Measurements from ENCODE around the gene PLCD3. TPM values are rescaled to one million over a fixed set of nuclear protein-coding genes. Genes with fewer than 3 reads are reported as not detected.

Gene PLCD3
- total RNA-seq, 6 donors from 2014 or later = 24.2 to 65.6 (median 50.6) TPM

GRCh38 chr17:45149037-45149668, 16.8 kb upstream of the PLCD3 start:
- Histone ChIP-seq H3K4me3 (peak overlapping the region; percentile 52 to 79 (median 60)), H3K4me1 (peaks cover 40 to 59% (median 42%) of the 10 kb centered on the region in 4 donors), H3K27ac (peak overlapping the region; percentile 94 to 99 (median 98)), H3K9me3 (no peaks in the 10 kb centered on the region), H3K27me3 (no peaks in the 10 kb centered on the region), H3K36me3 (no peaks in the 10 kb centered on the region)
- TF ChIP-seq, protein P1, sequence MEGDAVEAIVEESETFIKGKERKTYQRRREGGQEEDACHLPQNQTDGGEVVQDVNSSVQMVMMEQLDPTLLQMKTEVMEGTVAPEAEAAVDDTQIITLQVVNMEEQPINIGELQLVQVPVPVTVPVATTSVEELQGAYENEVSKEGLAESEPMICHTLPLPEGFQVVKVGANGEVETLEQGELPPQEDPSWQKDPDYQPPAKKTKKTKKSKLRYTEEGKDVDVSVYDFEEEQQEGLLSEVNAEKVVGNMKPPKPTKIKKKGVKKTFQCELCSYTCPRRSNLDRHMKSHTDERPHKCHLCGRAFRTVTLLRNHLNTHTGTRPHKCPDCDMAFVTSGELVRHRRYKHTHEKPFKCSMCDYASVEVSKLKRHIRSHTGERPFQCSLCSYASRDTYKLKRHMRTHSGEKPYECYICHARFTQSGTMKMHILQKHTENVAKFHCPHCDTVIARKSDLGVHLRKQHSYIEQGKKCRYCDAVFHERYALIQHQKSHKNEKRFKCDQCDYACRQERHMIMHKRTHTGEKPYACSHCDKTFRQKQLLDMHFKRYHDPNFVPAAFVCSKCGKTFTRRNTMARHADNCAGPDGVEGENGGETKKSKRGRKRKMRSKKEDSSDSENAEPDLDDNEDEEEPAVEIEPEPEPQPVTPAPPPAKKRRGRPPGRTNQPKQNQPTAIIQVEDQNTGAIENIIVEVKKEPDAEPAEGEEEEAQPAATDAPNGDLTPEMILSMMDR (IDR thresholded peaks at IDR 0.05) = peak; percentile 75 to 90 (median 80)
- TF ChIP-seq POLR2AphosphoS5 (IDR thresholded peaks at IDR 0.05) (peak; percentile 58 to 65), POLR2A (IDR thresholded peaks at IDR 0.05) (peak in 1 of 4 donors; percentile 47), EP300 (IDR thresholded peaks at IDR 0.05) (no peak)
- 0% methylated on average over 23 to 30 of the region's 32 CpGs for WGBS, 2 donors
- ATAC-seq (ENCODE audit: low FRiP score in 2 of 2) (peak; percentile 72 to 74), DNase-seq (peak; percentile 90 to 93)

DNA sequence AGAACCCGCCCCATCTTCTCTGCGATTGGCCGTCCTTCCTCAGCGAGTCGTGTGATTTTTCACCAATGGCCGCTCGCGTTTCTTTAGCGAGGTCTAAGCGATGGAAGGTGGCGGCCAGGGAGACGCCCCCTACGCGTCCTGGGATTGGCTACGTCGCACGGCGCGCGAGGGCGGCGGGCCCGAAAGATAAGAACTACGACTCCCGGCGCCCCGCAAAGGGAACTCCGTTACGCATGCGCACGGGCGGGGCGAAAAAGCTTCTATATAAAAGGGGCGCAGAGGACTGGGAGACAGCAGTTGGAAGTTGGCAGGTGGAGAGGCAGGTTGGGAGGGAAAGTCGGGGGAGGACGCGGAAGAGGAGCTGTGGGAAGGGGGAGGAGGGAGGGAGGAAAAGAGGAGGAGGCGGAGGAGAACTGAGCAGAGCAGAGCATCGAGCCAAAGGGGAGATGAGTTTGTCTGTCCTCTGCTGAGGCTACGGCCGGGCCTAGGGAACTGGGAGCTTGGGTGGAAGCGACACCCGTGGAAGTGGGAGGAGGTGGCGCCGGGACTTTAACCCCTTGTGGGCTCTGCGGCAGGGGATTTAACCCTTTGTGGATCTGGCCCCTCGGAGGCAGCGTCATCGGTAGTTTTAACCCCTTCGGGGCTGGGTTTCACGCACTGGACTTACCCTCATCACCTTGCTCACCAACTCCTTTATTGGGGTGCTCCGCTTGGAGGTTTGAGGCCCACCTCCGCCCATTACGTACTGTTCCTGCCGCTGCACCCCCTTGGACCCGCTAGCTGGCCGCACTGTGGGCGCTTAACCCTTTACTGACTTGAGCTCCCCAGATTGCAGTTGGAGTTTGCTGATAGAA, 16.1 kb upstream of the PLCD3 start, which contains the start of gene HEXIM1:
Gene HEXIM1, plus strand, starts transcription at position 293 of the 854 bp plus-strand sequence. CDS start 716 bp downstream, outside the sequence.
- TF ChIP-seq, protein P1 (IDR thresholded peaks at IDR 0.05) = no peak
- TF ChIP-seq POLR2AphosphoS5 (IDR thresholded peaks at IDR 0.05) (peak; percentile 100), POLR2A (IDR thresholded peaks at IDR 0.05) (peak; percentile 65 to 99 (median 96)), EP300 (IDR thresholded peaks at IDR 0.05) (peak in 1 of 4 donors; percentile 89)
- Histone ChIP-seq H3K9me3 (no peaks in the 10 kb centered on the region), H3K27me3 (no peaks in the 10 kb centered on the region), H3K4me1 (peaks cover 47 to 66% (median 49%) of the 10 kb centered on the region in 4 donors), H3K4me3 (peak within 1 kb of the TSS; percentile 59 to 79 (median 66)), H3K27ac (peak within 1 kb of the TSS; percentile 94 to 99 (median 98)), H3K36me3 (no peaks in the 10 kb centered on the region)
- DNase-seq (peak; percentile 99), ATAC-seq (ENCODE audit: low FRiP score in 2 of 2) (peak; percentile 88 to 95)
- WGBS, 2 donors = 0 to 1% methylated on average over 56 to 58 of the region's 58 CpGs

DNA sequence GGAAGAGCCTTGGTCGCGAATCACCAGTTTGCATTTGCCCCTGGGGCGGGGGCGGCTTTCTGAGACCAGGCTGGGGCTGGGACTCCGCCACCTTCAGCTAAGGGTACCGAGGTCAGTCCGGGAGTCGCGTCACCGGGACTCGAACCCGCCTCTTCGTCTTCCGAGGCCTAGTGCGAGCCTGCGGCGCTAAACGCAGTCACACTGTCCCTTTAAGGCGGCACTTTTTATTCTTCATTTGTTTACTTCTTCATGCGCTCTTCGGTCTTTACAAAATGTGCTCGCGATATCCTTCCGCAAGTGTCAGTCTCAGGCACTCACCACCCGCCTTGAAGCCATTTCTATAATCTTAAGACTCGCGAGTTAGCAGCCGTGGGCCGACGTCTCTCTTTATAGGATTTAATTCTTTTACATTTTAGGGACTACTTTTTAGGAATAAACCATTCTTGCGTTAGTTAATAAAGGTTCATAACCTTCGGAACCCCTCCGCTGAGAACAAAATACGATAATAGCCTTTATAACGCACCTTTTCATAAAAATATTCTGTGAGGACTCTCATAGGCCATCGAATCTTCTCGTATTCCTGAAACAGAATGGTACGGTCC, 15.4 kb upstream of the PLCD3 start:
- WGBS, 2 donors = 0% methylated on average over 31 to 35 of the region's 38 CpGs
- peak in 1 of 2 donors; percentile 76 for DNase-seq
- H3K36me3 ChIP-seq = no peaks in the 10 kb centered on the region
- no peaks in the 10 kb centered on the region for H3K27me3 ChIP-seq
- H3K9me3 ChIP-seq = no peaks in the 10 kb centered on the region
- H3K27ac ChIP-seq = peak overlapping the region; percentile 94 to 99 (median 98)
- peak overlapping the region; percentile 59 to 79 (median 66) for H3K4me3 ChIP-seq
- TF ChIP-seq POLR2A (IDR thresholded peaks at IDR 0.05) = peak in 1 of 4 donors; percentile 50
- peak in 1 of 4 donors; percentile 29 for TF ChIP-seq EP300 (IDR thresholded peaks at IDR 0.05)
- peak; percentile 63 to 67 for TF ChIP-seq POLR2AphosphoS5 (IDR thresholded peaks at IDR 0.05)
- TF ChIP-seq, protein P1 (IDR thresholded peaks at IDR 0.05) = peak in 1 of 6 experiments; percentile 7
- ATAC-seq (ENCODE audit: low FRiP score in 2 of 2) = peak; percentile 60 to 71
- peaks cover 50 to 67% (median 50%) of the 10 kb centered on the region in 4 donors for H3K4me1 ChIP-seq

DNA sequence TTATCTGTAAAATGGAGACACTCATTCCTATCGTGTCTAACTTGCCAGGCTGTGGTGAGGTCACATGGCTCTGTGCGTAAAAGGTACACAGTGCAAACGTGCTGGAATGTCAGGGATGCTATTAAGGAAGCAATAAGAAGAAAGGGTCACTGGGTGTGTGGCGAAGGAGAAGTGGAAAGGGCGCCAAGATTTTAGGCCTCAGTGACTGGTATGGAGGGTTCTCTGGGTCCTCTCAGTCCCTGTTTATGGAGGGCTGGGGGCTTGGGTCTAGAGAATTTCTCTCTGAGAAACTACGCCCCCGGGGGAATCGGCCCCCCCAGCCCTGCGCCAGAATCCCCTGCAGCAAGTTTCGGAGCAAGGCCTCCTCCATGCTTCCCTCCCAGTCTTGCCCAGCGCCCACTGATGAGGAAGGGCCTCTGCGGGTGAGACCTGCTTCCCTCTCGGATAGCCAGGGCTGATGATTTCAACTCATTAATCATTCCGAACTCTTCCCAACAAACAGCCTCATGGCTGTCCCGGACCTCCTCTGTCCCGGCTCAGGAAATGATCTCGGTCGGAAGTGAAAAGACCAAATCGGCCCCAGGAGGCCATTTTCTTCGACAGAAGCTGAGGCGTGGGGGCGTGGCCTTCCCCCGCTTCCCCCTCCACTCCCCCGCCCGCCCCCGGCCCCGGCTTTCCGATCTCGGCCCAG, 14.7 kb upstream of the PLCD3 start:
- ATAC-seq (ENCODE audit: low FRiP score in 2 of 2) (peak; percentile 33 to 37), DNase-seq (peak; percentile 63 to 90)
- WGBS, 2 donors = 11 to 21% methylated on average over 13 to 29 of the region's 29 CpGs

More for the DNA sequence above, 14.7 kb upstream of the PLCD3 start:
- Histone ChIP-seq H3K27me3 (no peaks in the 10 kb centered on the region), H3K4me3 (peak overlapping the region; percentile 59 to 79 (median 66)), H3K4me1 (peaks cover 43 to 62% (median 45%) of the 10 kb centered on the region in 4 donors), H3K9me3 (no peaks in the 10 kb centered on the region), H3K36me3 (no peaks in the 10 kb centered on the region), H3K27ac (peak overlapping the region; percentile 94 to 99 (median 98))
- TF ChIP-seq EP300 (IDR thresholded peaks at IDR 0.05) = no peak
- peak in 1 of 2 donors; percentile 21 for TF ChIP-seq POLR2AphosphoS5 (IDR thresholded peaks at IDR 0.05)
- peak in 2 of 4 donors; percentile 2 to 33 for TF ChIP-seq POLR2A (IDR thresholded peaks at IDR 0.05)
- TF ChIP-seq, protein P1 (IDR thresholded peaks at IDR 0.05) = no peak

Data from upper lobe of left lung (tissue), 6 donors.